Fibroblast of skin of back (primary cell): ENCODE data around the gene DDX27. TPM values are rescaled to one million over a fixed set of nuclear protein-coding genes. Genes with fewer than 3 reads are reported as not detected.
A peak's percentile ranks its signal among the peaks of the same experiment; 100 is the strongest.
"Not testable (repeated sequence)": the region's sequence is repeated elsewhere in the genome, so short reads cannot be mapped to it uniquely, and the experiment has no call there.

Source experiments
- DNase-seq: peaks from one replicate; pipeline ENCODE4 v3.0.0-alpha.2; 2013
- polyA plus RNA-seq, 2 experiments: library from polyadenylated mRNA; unstranded; fragments of 120-200 nt; gene quantifications; one replicate each; pipeline ENCODE4 v1.2.1, GENCODE V29; 2013; ENCODE audit not compliant: insufficient read length in 2 of 2

DDX27 gene, protein sequence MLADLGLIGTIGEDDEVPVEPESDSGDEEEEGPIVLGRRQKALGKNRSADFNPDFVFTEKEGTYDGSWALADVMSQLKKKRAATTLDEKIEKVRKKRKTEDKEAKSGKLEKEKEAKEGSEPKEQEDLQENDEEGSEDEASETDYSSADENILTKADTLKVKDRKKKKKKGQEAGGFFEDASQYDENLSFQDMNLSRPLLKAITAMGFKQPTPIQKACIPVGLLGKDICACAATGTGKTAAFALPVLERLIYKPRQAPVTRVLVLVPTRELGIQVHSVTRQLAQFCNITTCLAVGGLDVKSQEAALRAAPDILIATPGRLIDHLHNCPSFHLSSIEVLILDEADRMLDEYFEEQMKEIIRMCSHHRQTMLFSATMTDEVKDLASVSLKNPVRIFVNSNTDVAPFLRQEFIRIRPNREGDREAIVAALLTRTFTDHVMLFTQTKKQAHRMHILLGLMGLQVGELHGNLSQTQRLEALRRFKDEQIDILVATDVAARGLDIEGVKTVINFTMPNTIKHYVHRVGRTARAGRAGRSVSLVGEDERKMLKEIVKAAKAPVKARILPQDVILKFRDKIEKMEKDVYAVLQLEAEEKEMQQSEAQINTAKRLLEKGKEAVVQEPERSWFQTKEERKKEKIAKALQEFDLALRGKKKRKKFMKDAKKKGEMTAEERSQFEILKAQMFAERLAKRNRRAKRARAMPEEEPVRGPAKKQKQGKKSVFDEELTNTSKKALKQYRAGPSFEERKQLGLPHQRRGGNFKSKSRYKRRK
- 34.4 TPM for polyA plus RNA-seq (2013, experiment 1 of 2; ENCODE audit: insufficient read length)
- 24.2 TPM for polyA plus RNA-seq (2013, experiment 2 of 2; ENCODE audit: insufficient read length)

- DNase-seq, result peak; percentile 98
These were observed at the start of gene DDX27 for GRCh38 chr20:49219091-49219923. DDX27 (plus strand) TSS chr20:49219416; CDS start chr20:49219449, 33 bp downstream.

DNA sequence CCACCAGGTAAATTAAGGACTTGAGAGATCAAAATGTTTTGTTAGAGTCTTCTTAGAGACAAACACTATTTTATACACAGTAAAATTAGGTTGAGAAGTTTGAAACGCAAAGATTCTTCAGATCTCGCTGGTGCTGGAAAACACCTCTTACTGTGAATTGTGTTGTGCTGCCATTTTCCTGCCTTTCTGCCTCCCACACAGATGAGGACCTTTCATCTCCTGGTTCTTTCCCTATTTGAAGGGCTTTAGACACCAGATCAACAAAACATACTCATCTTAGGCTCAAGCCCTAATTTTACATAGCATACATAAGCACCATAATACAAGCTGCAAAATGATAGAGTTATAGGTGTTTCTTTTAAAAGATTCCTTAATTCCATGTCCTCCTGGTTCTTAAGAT lies 49.7 kb upstream of the DDX27 start:
- DNase-seq, result no peak

DNA sequence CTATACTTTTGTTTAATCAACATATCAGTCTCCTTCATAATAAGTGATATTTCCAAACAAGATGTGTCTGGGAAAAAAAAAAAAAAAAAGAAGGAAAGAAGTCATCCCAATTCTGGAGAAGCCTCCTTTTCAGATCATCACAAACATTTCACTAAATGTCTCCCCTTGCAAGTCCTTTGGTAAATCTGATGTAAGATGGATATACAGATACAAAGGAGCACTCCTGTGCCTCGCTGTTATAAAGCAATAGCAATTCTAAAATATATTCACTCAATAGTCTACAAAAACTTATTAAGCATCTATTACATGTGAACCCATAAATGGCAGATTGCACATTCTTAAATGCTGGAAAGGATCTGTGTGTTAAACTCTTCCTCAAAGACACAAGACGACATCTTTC lies 48.5 kb upstream of the DDX27 start:
- no peak for DNase-seq

DNA sequence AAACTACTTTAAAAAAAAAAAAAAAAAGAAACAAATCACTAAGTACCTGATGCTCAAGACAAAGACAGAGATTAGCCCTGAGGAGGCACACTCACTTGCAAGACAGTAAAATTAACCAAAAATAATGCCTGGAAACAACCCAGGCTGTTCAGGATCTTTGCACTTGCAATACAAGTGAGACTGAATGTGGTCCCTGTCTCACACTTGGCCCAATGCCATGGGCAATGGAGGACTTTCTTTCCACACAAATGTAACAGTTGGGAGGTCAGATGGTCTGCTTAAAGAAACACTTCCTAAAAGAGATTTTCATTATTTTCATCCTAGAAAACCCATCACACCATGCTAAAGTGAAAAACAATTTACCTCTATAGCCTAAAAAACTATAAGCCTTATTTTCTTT lies 47.3 kb upstream of the DDX27 start:
- no peak for DNase-seq

GRCh38 chr20:49172413-49172812 lies 46.8 kb upstream of the DDX27 start:
- DNase-seq, result no peak

GRCh38 chr20:49174183-49174582 lies 45.0 kb upstream of the DDX27 start:
- no peak for DNase-seq

DNA sequence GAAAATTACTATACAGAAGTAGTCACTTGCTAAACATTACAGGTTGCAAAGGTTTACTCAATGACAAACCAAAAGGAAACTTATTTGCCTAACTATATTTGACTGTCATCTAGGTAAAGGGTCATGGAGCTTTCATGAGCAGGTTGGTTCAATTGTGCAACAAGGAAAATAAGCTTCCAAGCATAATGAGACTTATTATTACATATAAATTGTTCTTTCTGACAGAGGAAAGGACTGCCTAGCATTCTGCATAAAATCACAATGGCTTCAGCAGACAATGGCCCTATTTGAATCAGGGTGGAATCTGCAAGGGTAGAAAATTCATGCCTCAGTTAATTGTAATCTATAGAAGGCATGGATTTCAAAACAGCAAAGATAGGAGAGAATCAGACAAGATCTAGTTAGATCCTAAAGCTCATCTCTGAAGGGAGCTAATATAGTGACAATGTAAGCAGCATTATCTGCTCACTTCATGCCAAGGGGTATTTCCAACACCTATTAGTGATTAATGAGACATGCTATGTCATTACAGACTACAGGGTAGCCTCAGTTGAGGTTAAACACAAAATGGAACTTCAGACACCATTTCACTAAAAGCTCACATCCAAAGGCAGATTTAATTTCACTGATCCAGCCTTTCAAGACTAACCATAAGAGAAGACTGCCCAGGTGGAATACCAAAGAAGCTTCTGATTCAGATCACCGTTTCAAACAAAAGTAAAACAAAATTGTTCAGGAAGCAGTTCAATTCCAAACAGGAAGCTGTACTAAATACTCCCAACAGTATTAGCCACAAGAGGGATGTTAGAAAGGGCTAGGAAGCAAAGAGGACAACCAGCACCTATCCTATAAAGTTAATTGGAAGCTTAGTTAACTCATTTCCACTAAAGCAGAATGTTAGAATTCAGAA lies 39.6 kb upstream of the DDX27 start:
- DNase-seq, result no peak

- no peak for DNase-seq
These were observed 37.8 kb upstream of the DDX27 start for GRCh38 chr20:49181265-49181877.

GRCh38 chr20:49183444-49183843 lies 35.8 kb upstream of the DDX27 start:
- DNase-seq, result no peak

DNA sequence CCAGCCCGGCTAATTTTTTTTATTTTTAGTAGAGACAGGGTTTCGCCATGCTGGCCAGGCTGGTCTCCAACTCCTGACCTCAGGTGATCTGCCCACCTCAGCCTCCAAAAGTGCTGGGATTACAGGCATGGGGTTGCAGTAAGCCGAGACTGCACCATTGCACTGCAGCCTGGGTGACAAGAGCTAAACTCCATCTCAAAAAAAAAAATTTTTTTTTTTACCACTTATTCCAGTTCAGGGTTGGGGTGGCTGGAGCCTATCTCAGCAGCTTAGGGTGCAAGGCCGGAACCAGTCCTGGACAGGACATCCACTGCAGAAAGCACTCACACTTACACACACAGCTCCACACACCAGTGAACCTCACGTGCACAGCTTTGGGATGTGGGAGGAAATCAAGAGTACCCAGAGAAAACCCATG lies 35.1 kb upstream of the DDX27 start:
- DNase-seq, result not testable (repeated sequence)

- DNase-seq, result no peak
These were observed 34.5 kb upstream of the DDX27 start for GRCh38 chr20:49184691-49185070.

GRCh38 chr20:49185071-49185761 lies 34.0 kb upstream of the DDX27 start:
- DNase-seq, result no peak

GRCh38 chr20:49186535-49187329 lies 32.5 kb upstream of the DDX27 start:
- peak; percentile 49 for DNase-seq

DNA sequence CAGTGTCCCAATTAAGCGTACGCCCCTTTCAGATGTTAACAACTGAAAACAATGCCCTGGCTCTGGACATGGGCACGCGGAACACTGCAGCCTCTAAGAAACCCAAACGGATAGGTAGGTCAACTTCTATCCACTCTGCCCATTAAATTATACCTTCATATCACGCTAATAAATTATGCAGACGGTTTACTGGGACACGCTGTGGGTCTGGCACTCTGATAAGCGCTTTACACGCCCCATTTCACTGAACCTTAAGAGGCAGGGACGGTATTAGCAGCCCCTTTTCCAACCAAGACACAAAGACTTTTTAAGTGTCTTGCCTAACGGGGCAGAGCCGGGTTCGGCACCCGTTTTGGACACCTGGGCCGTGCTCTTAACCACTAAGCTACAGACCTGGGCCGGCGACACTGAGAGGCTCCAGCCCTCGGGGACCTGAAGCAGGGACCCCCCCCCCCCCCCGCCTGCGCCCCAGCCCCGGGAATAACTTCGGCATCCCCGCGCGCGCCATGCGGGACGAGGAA lies 31.8 kb upstream of the DDX27 start:
- no peak for DNase-seq

GRCh38 chr20:49187851-49188641 lies 31.2 kb upstream of the DDX27 start, which contains the start of gene STAU1:
STAU1 (minus strand) TSS chr20:49188334; CDS start chr20:49166201, 22,133 bp downstream.
- DNase-seq, result peak; percentile 96

GRCh38 chr20:49192944-49193518 lies 26.2 kb upstream of the DDX27 start:
- not testable (repeated sequence) for DNase-seq

GRCh38 chr20:49199729-49200293 lies 19.4 kb upstream of the DDX27 start:
- no peak for DNase-seq

DNA sequence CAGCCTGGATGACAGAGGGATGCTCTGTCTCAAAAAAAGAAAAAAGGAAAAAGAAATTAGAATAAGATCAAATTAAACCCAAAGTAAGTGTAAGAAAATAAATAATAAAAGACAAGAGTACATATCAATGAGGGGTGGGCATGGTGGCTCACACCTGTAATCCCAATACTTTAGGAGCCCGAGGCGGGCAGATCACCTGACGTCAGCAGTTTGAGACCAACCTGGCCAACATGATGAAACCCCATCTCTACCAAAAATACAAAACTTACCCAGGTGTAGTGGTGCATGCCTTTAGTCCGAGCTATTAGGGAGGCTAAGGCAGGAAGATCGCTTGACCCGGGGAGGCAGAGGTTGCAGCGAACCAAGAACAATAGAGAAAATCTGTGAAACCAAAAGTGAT lies 16.2 kb upstream of the DDX27 start:
- DNase-seq, result no peak
